ENCODE data around the gene FLT4. TPM values are rescaled to one million over a fixed set of nuclear protein-coding genes. Genes with fewer than 3 reads are reported as not detected.

Gene FLT4
- total RNA-seq, 1 experiment from 2014 or later, result 0.44 TPM

DNA sequence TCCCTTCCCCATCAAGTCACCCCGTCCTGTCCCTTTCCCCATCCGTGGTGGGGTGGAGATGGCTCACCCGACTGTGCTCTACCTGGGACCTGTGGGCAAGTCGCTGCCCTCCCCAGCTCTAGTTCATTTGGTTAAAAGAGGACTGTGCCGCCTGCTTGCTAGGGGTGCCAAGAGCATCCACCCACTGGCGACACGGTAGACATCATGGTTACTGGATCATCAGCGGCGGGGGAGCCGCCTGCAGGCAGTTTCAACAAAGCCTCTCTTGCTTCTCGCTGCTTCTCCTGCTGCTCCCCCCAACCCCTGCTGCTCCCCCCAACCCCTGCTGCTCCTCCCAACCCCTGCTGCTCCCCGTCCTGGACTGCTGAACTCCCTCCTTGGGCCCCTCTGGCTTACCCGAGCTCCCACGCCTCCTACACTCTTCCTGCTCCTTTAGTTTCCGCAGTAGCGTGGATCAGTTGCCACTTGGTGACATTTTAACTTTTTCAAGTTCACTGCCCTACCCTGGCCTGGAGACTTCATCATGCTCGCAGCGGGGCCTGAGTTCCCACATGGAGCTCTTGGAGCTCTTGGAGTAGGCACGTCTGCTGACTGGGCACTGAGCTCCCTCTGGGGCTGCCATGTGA, 36.1 kb downstream of the FLT4 start:
- Histone ChIP-seq H3K4me3 (ENCODE audit: low read depth in 2 of 2, low read length in 2 of 2) (no peak overlapping the region), H3K27ac (ENCODE audit: low read length) (no peak overlapping the region), H3K36me3 (ENCODE audit: control insufficient read depth, insufficient read depth, low read length) (no peaks in the 10 kb centered on the region), H3K9me3 (ENCODE audit: control insufficient read depth, insufficient read depth, low read depth, low read length) (no peaks in the 10 kb centered on the region), H3K4me1 (ENCODE audit: control insufficient read depth, insufficient read depth, low read length) (no peaks in the 10 kb centered on the region), H3K27me3 (ENCODE audit: control insufficient read depth, insufficient read depth, low read length) (no peaks in the 10 kb centered on the region)
- intact Hi-C loops (cut with micrococcal nuclease; ENCODE audit: unreplicated experiment), result loop anchor here (5.0 kb wide), 1 partner anchor 59 kb away; no protein-coding TSS in a partner anchor
- BruUV-seq (replicated peaks), result no TSS peak
- ChIA-PET CTCF (interaction anchor here (1.2 kb wide), 1 partner anchor 105 kb away, joined by 4 read pairs; no protein-coding TSS in a partner anchor), POLR2A (interaction anchor here (0.7 kb wide), 1 partner anchor 33 kb away, joined by 10 read pairs; no protein-coding TSS in a partner anchor)
- TF ChIP-seq, protein P1, sequence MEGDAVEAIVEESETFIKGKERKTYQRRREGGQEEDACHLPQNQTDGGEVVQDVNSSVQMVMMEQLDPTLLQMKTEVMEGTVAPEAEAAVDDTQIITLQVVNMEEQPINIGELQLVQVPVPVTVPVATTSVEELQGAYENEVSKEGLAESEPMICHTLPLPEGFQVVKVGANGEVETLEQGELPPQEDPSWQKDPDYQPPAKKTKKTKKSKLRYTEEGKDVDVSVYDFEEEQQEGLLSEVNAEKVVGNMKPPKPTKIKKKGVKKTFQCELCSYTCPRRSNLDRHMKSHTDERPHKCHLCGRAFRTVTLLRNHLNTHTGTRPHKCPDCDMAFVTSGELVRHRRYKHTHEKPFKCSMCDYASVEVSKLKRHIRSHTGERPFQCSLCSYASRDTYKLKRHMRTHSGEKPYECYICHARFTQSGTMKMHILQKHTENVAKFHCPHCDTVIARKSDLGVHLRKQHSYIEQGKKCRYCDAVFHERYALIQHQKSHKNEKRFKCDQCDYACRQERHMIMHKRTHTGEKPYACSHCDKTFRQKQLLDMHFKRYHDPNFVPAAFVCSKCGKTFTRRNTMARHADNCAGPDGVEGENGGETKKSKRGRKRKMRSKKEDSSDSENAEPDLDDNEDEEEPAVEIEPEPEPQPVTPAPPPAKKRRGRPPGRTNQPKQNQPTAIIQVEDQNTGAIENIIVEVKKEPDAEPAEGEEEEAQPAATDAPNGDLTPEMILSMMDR (IDR thresholded peaks at IDR 0.05), result no peak
- TF ChIP-seq TCF7L2 (IDR thresholded peaks at IDR 0.05; ENCODE audit: low read depth, low read length) (no peak), REST (IDR thresholded peaks at IDR 0.05; ENCODE audit: insufficient read depth in 1 of 2, low read depth in 2 of 2, low read length in 1 of 2) (no peak), SIN3A (IDR thresholded peaks at IDR 0.05; ENCODE audit: borderline replicate concordance, insufficient read depth, low read depth, low read length) (no peak)
- in situ Hi-C loops (cut with HindIII; ENCODE audit: low pct_unique_long_range_greater_than_20kb, low sequenced_read_pairs), result no loop called here
- DNase-seq (ENCODE audit: low read depth, low spot score) (no peak), ATAC-seq (no peak)

DNA sequence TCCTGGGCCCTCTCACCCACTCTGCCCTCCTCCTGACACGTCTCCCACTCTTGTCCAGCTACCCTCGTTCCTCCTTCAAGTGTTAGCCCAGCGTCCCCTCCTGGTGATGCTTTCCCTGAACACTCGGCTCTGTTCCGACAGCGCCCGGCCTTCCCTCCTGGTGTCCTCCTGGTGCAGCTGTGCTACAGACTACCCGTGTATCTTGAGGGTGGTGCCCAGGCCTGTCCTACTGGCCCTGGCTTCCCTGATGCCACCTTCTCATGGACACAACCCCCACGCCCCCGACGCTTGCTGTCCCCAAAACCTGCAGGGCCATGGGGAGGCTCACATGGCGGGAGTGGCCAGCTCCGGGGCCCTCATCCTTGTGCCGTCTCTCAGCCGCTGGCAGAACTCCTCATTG, 36.7 kb downstream of the FLT4 start:
- BruUV-seq (replicated peaks), result no TSS peak
- ChIA-PET CTCF (no interaction called here), POLR2A (no interaction called here)
- intact Hi-C loops (cut with micrococcal nuclease; ENCODE audit: unreplicated experiment), result loop anchor here (5.0 kb wide), 1 partner anchor 60 kb away; no protein-coding TSS in a partner anchor
- H3K36me3 ChIP-seq (ENCODE audit: control insufficient read depth, insufficient read depth, low read length), result no peaks in the 10 kb centered on the region
- in situ Hi-C loops (cut with HindIII; ENCODE audit: low pct_unique_long_range_greater_than_20kb, low sequenced_read_pairs), result no loop called here
- DNase-seq (ENCODE audit: low read depth, low spot score) (no peak), ATAC-seq (no peak)
- no peak for TF ChIP-seq REST (IDR thresholded peaks at IDR 0.05; ENCODE audit: insufficient read depth in 1 of 2, low read depth in 2 of 2, low read length in 1 of 2)
- TF ChIP-seq TCF7L2 (IDR thresholded peaks at IDR 0.05; ENCODE audit: low read depth, low read length), result no peak
- no peak for TF ChIP-seq SIN3A (IDR thresholded peaks at IDR 0.05; ENCODE audit: borderline replicate concordance, insufficient read depth, low read depth, low read length)
- TF ChIP-seq POLR2AphosphoS5 (IDR thresholded peaks at IDR 0.05; ENCODE audit: low read depth, low read length), result no peak
- TF ChIP-seq, protein P1 (IDR thresholded peaks at IDR 0.05), result no peak
- H3K9me3 ChIP-seq (ENCODE audit: control insufficient read depth, insufficient read depth, low read depth, low read length), result no peaks in the 10 kb centered on the region
- H3K4me1 ChIP-seq (ENCODE audit: control insufficient read depth, insufficient read depth, low read length), result no peaks in the 10 kb centered on the region
- H3K27ac ChIP-seq (ENCODE audit: low read length), result no peak overlapping the region
- H3K27me3 ChIP-seq (ENCODE audit: control insufficient read depth, insufficient read depth, low read length), result no peaks in the 10 kb centered on the region
- no peak overlapping the region for H3K4me3 ChIP-seq (ENCODE audit: low read depth in 2 of 2, low read length in 2 of 2)
